Measurements from ENCODE around the gene ZMYND12. TPM values are rescaled to one million over a fixed set of nuclear protein-coding genes. Genes with fewer than 3 reads are reported as not detected.

ZMYND12 gene
- total RNA-seq, 1 donor from 2014 or later, result 0.46 TPM

DNA sequence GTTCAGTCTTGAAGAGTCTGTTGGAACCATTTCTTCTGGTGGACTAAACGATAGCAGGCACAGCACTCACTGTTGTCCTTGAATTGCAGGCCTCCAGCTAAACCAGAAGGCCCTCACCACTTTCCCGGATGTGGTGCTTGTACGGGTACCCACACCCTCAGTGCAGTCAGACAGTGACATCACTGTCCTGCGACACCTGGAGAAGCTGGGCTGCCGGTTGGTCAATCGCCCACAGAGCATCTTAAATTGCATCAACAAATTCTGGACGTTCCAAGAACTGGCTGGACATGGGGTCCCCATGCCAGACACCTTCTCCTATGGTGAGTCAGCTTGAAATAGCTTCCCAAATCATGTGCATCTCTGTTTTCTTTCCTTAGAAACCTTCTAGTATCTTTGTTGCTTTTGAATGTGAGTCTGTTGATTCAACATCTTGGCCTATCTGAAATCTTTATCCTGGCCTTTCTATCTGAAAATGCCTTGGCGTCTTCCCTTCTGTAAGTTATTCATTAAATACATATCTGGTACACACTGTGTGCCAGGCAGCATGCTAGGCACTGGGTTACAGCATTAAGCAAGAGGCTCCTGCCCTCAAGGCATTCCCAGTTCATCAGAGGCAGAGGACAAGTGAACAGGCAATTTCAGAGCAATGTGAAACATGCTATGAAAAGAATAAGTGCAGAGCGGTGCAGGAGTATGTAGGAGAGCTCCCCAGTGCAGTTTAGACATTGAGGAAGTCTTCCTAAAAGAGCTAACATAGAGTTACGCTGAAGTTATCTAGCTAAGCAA lies 56.3 kb downstream of the ZMYND12 start:
- TF ChIP-seq, protein P1, sequence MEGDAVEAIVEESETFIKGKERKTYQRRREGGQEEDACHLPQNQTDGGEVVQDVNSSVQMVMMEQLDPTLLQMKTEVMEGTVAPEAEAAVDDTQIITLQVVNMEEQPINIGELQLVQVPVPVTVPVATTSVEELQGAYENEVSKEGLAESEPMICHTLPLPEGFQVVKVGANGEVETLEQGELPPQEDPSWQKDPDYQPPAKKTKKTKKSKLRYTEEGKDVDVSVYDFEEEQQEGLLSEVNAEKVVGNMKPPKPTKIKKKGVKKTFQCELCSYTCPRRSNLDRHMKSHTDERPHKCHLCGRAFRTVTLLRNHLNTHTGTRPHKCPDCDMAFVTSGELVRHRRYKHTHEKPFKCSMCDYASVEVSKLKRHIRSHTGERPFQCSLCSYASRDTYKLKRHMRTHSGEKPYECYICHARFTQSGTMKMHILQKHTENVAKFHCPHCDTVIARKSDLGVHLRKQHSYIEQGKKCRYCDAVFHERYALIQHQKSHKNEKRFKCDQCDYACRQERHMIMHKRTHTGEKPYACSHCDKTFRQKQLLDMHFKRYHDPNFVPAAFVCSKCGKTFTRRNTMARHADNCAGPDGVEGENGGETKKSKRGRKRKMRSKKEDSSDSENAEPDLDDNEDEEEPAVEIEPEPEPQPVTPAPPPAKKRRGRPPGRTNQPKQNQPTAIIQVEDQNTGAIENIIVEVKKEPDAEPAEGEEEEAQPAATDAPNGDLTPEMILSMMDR (IDR thresholded peaks at IDR 0.05; ENCODE audit: insufficient read depth, low read length, poor library complexity, severe bottlenecking), result no peak
- DNase-seq (ENCODE audit: low read depth), result no peak
- H3K27me3 ChIP-seq (ENCODE audit: control insufficient read depth, insufficient read depth, low read length), result no peaks in the 10 kb centered on the region
- H3K4me3 ChIP-seq (ENCODE audit: low read depth, low read length), result no peak overlapping the region
- no peaks in the 10 kb centered on the region for H3K36me3 ChIP-seq (ENCODE audit: control insufficient read depth, insufficient read depth, low read length)

- no peak for DNase-seq (ENCODE audit: low read depth)
- TF ChIP-seq, protein P1 (IDR thresholded peaks at IDR 0.05; ENCODE audit: insufficient read depth, low read length, poor library complexity, severe bottlenecking), result no peak
- H3K36me3 ChIP-seq (ENCODE audit: control insufficient read depth, insufficient read depth, low read length), result no peaks in the 10 kb centered on the region
- no peaks in the 10 kb centered on the region for H3K27me3 ChIP-seq (ENCODE audit: control insufficient read depth, insufficient read depth, low read length)
- no peak overlapping the region for H3K4me3 ChIP-seq (ENCODE audit: low read depth, low read length)
Measured at GRCh38 chr1:42392967-42393848, 62.6 kb downstream of the ZMYND12 start.

DNA sequence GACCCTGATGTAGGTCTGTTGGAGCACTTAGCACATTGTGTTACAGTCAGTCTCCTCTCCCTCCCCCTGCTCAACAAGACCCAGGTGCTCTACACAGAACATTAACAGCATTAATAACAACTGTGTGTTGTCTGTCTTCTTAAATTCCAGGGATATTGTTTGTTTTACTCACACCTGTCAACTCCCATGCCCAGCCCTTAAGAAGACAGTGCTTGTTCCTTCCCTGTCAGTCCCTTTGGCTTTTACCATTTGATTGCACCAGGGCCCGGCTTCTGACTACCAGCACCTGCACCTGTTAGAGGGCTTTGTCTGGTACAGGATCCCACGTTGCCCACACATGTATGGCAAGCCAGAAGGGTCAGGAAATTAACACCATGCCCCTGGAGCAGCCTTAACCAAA lies 63.6 kb downstream of the ZMYND12 start:
- H3K4me3 ChIP-seq (ENCODE audit: low read depth, low read length), result no peak overlapping the region
- H3K36me3 ChIP-seq (ENCODE audit: control insufficient read depth, insufficient read depth, low read length), result no peaks in the 10 kb centered on the region
- no peak for DNase-seq (ENCODE audit: low read depth)
- H3K27me3 ChIP-seq (ENCODE audit: control insufficient read depth, insufficient read depth, low read length), result no peaks in the 10 kb centered on the region
- TF ChIP-seq, protein P1 (IDR thresholded peaks at IDR 0.05; ENCODE audit: insufficient read depth, low read length, poor library complexity, severe bottlenecking), result no peak

DNA sequence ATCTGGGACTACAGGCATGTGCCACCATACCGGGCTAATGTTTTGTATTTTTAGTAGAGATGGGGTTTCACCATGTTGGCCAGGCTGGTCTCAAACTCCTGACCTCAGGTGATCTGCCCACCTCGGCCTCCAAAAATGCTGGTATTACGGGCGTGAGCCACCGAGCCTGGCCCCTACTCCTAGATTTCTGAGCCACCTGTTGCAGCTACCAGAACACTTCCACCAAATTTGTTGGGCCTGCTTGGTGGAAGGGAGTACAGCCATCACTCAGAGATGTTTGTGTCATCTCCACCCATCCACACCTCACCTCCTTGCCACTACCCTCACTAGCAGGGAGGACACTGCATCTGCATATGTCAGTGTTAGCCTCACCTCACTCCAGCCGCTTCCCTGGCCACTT lies 69.8 kb downstream of the ZMYND12 start:
- no peak for DNase-seq (ENCODE audit: low read depth)
- TF ChIP-seq, protein P1 (IDR thresholded peaks at IDR 0.05; ENCODE audit: insufficient read depth, low read length, poor library complexity, severe bottlenecking), result no peak

DNA sequence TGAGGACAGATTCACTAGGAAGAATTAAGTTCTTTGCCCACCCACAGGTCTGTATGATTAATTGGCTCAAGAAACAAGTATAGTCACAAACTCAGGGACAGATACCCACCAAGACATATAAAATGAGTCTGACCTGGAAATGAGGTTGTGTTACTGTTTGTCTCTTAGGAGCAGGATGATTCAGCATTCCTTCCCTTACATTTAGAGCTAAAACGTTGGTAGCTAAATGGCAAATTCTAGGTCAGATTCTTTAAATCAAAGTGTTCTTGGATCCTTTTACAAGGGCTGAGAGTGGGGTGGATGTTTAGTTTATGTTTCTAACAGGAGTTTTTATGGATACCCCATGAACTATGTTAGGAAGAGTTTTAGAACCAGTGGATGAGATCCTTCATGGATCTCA lies 70.5 kb downstream of the ZMYND12 start:
- peaks cover 12% of the 10 kb centered on the region for H3K27me3 ChIP-seq (ENCODE audit: control insufficient read depth, insufficient read depth, low read length)
- no peak for DNase-seq (ENCODE audit: low read depth)
- H3K36me3 ChIP-seq (ENCODE audit: control insufficient read depth, insufficient read depth, low read length), result no peaks in the 10 kb centered on the region
- H3K4me3 ChIP-seq (ENCODE audit: low read depth, low read length), result no peak overlapping the region
- TF ChIP-seq, protein P1 (IDR thresholded peaks at IDR 0.05; ENCODE audit: insufficient read depth, low read length, poor library complexity, severe bottlenecking), result no peak

More for the DNA sequence above, 69.8 kb downstream of the ZMYND12 start:
- no peak overlapping the region for H3K4me3 ChIP-seq (ENCODE audit: low read depth, low read length)
- no peaks in the 10 kb centered on the region for H3K36me3 ChIP-seq (ENCODE audit: control insufficient read depth, insufficient read depth, low read length)
- peaks cover 8% of the 10 kb centered on the region for H3K27me3 ChIP-seq (ENCODE audit: control insufficient read depth, insufficient read depth, low read length)

Data from kidney epithelial cell (primary cell).